MCF 10A (cell line): ENCODE measurements around the gene SH2B3. TPM values are rescaled to one million over a fixed set of nuclear protein-coding genes. Genes with fewer than 3 reads are reported as not detected.

ENCODE experiments used
- BruUV-seq: library from RNA; stranded (reverse); fragments of 400-500 nt; replicated peaks from 2 replicates; lab custom pipeline; 2021; lab: Mats Ljungman, UMichigan
- CTCF ChIA-PET: fragments of 300-600 bp; sonication (Branson Sonifier 250); formaldehyde crosslinking; extraction: SDS; loops from one replicate; lab custom pipeline; 2021; ENCODE audit warnings: antibody characterized with exemption, inconsistent platforms; lab: Yijun Ruan, JAX
- POLR2A ChIA-PET: fragments of 300-600, 350-650 bp; sonication (Branson Sonifier 250); formaldehyde crosslinking; extraction: SDS; loops from one replicate; lab custom pipeline; 2020; ENCODE audit warnings: antibody characterized with exemption, inconsistent platforms; lab: Yijun Ruan, JAX
- DNase-seq: peaks from one replicate; pipeline ENCODE4 v3.0.0-alpha.2; 2018; ENCODE audit not compliant: unreplicated experiment
- H3K27ac Mint-ChIP-seq: one replicate; pipeline ENCODE4 v1.8.0; 2022; ENCODE audit warnings: mild to moderate bottlenecking, low read depth, mixed read lengths; ENCODE audit not compliant: unreplicated experiment
- H3K27me3 Mint-ChIP-seq: one replicate; pipeline ENCODE4 v1.8.0; 2022; ENCODE audit warnings: mixed read lengths; ENCODE audit not compliant: insufficient read depth, unreplicated experiment
- H3K36me3 Mint-ChIP-seq: one replicate; pipeline ENCODE4 v1.8.0; 2022; ENCODE audit warnings: mild to moderate bottlenecking, moderate library complexity, mixed read lengths; ENCODE audit not compliant: insufficient read depth, unreplicated experiment
- H3K4me1 Mint-ChIP-seq: one replicate; pipeline ENCODE4 v1.8.0; 2022; ENCODE audit warnings: mixed read lengths; ENCODE audit not compliant: insufficient read depth, unreplicated experiment
- H3K4me3 Mint-ChIP-seq: one replicate; pipeline ENCODE4 v1.8.0; 2022; ENCODE audit warnings: mild to moderate bottlenecking, moderate library complexity, mixed read lengths; ENCODE audit not compliant: unreplicated experiment
- H3K9me3 Mint-ChIP-seq: one replicate; pipeline ENCODE4 v1.8.0; 2022; ENCODE audit warnings: mixed read lengths; ENCODE audit not compliant: unreplicated experiment
- intact Hi-C: fragments of 100-400 bp; cut with micrococcal nuclease; formaldehyde crosslinking; loops from 2 replicates; pipeline ENCODE4 v1.14.1; 2022
- total RNA-seq: library from RNA; stranded (reverse); gene quantifications from 2 replicates; pipeline ENCODE4 v1.2.3, GENCODE V29; 2022
- TF ChIP-seq, protein P1 (sequence below): fragments of 200-600 bp; IDR thresholded peaks from one replicate; pipeline ENCODE4 v1.8.0; 2022; ENCODE audit warnings: antibody characterized with exemption, mild to moderate bottlenecking; ENCODE audit not compliant: unreplicated experiment

SH2B3 gene
- total RNA-seq, 1 experiment from 2014 or later, result 5.1 TPM

DNA sequence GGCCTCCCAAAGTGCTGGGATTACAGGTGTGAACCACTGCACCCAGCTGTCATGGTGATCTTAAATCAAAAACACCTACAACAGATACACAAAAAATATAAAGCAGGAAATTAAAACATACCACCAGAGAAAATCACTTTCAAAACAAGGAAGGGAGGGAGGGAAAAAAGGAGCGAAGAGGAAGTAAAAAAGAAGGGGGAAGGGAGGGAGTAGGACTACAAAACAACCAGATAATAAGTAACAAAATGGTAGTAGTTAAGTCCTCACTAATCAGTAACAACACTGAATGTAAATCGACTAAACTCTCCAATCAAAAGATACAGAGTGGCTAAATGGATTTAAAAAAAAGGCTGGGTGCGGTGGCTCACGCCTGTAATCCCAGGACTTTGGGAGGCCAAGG is 89.0 kb downstream of the SH2B3 start:
- BruUV-seq, result no TSS peak
- Mint-ChIP-seq H3K4me3 (no peak overlapping the region), H3K4me1 (no peaks in the 10 kb centered on the region), H3K9me3 (no peaks in the 10 kb centered on the region), H3K27me3 (no peaks in the 10 kb centered on the region), H3K36me3 (peaks cover 84% of the 10 kb centered on the region), H3K27ac (no peak overlapping the region)
- intact Hi-C loops, result no loop called here
- no peak for DNase-seq
- TF ChIP-seq, protein P1, sequence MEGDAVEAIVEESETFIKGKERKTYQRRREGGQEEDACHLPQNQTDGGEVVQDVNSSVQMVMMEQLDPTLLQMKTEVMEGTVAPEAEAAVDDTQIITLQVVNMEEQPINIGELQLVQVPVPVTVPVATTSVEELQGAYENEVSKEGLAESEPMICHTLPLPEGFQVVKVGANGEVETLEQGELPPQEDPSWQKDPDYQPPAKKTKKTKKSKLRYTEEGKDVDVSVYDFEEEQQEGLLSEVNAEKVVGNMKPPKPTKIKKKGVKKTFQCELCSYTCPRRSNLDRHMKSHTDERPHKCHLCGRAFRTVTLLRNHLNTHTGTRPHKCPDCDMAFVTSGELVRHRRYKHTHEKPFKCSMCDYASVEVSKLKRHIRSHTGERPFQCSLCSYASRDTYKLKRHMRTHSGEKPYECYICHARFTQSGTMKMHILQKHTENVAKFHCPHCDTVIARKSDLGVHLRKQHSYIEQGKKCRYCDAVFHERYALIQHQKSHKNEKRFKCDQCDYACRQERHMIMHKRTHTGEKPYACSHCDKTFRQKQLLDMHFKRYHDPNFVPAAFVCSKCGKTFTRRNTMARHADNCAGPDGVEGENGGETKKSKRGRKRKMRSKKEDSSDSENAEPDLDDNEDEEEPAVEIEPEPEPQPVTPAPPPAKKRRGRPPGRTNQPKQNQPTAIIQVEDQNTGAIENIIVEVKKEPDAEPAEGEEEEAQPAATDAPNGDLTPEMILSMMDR, result no peak
- ChIA-PET CTCF (interaction anchor here (0.6 to 1.0 kb wide), 3 partner anchors 11 to 51 kb away, joined by 3 to 4 read pairs (median 3); no protein-coding TSS in a partner anchor), POLR2A (no interaction called here)

Other genes with a start within 250 kb of the SH2B3 start
- gene PHETA1, start 36.8 kb upstream of the SH2B3 start, total RNA-seq, result 3.4 and 4.0 TPM in 2 replicates
- gene ATXN2, start 193.4 kb downstream of the SH2B3 start, total RNA-seq, result 70.6 and 81.2 TPM in 2 replicates